ENCODE data around the gene LARGE1.

Gene LARGE1

GRCh38 chr22:33515795-33516194 lies 404.5 kb downstream of the LARGE1 start:
- no peak for DNase-seq

GRCh38 chr22:33513388-33514338 lies 406.6 kb downstream of the LARGE1 start:
- DNase-seq, result no peak

- DNase-seq, result no peak
Observed at GRCh38 chr22:33512908-33513307, 407.4 kb downstream of the LARGE1 start.

- no peak for DNase-seq
Observed at GRCh38 chr22:33510429-33510904, 409.8 kb downstream of the LARGE1 start.

- no peak for DNase-seq
Observed at GRCh38 chr22:33504941-33505625, 415.2 kb downstream of the LARGE1 start.

- no peak for DNase-seq
Observed at GRCh38 chr22:33496112-33496511, 424.2 kb downstream of the LARGE1 start.

- no peak for DNase-seq
Observed at GRCh38 chr22:33493476-33494205, 426.6 kb downstream of the LARGE1 start.

- no peak for DNase-seq
Observed at GRCh38 chr22:33492210-33492651, 428.0 kb downstream of the LARGE1 start.

- no peak for DNase-seq
Observed at GRCh38 chr22:33487041-33487716, 433.1 kb downstream of the LARGE1 start.

- DNase-seq, result no peak
Observed at GRCh38 chr22:33481550-33481949, 438.7 kb downstream of the LARGE1 start.

GRCh38 chr22:33477120-33478111 lies 442.9 kb downstream of the LARGE1 start:
- DNase-seq, result no peak

- no peak for DNase-seq
Observed at GRCh38 chr22:33476716-33477115, 443.6 kb downstream of the LARGE1 start.

- no peak for DNase-seq
Observed at GRCh38 chr22:33476206-33476605, 444.1 kb downstream of the LARGE1 start.

GRCh38 chr22:33474587-33474986 lies 445.7 kb downstream of the LARGE1 start:
- DNase-seq, result no peak

- no peak for DNase-seq
Observed at GRCh38 chr22:33472462-33473344, 447.6 kb downstream of the LARGE1 start.

- no peak for DNase-seq
Observed at GRCh38 chr22:33470456-33470855, 449.8 kb downstream of the LARGE1 start.

- DNase-seq, result no peak
Observed at GRCh38 chr22:33467620-33468095, 452.6 kb downstream of the LARGE1 start.

- DNase-seq, result no peak
Observed at GRCh38 chr22:33467080-33467479, 453.2 kb downstream of the LARGE1 start.

- DNase-seq, result no peak
Observed at GRCh38 chr22:33465554-33465953, 454.7 kb downstream of the LARGE1 start.

GRCh38 chr22:33464698-33465097 lies 455.6 kb downstream of the LARGE1 start:
- no peak for DNase-seq
